H1 (cell line): ENCODE results near the gene COL6A1. TPM values are rescaled to one million over a fixed set of nuclear protein-coding genes. Genes with fewer than 3 reads are reported as not detected.

Experiments used
- BACH1 ChIP-seq: IDR thresholded peaks from 2 replicates; pipeline ENCODE4 v1.6.1; 2012; ENCODE audit warnings: low read length, improper control_type of control experiment
- KDM4A ChIP-seq: IDR thresholded peaks from one replicate; pipeline ENCODE4 v1.7.1; 2012; ENCODE audit warnings: low read depth, mild to moderate bottlenecking, moderate library complexity, low read length, inconsistent platforms; ENCODE audit not compliant: severe bottlenecking
- MAX ChIP-seq: IDR thresholded peaks from 2 replicates; pipeline ENCODE4 v1.6.1; 2012; ENCODE audit warnings: inconsistent platforms
- PHF8 ChIP-seq: fragments of 200-600 bp; sonication (generic); conservative IDR thresholded peaks from 2 replicates; pipeline ENCODE4 v1.7.1; 2012; ENCODE audit warnings: low read depth, mild to moderate bottlenecking, inconsistent platforms, low read length, moderate library complexity
- TBP ChIP-seq: IDR thresholded peaks from 2 replicates; pipeline ENCODE4 v1.6.1; 2011; ENCODE audit warnings: low read depth, low read length, improper control_type of control experiment
- polyA plus RNA-seq, 7 experiments: library from polyadenylated mRNA; depleted of rRNA in 3 of 7; stranded (reverse) in 5 of 7; unstranded in 2 of 7; fragments of >200 nt in 5 of 7; fragments of 200-250 nt in 2 of 7; gene quantifications; 1 replicate in 5 of 7; 2 replicates in 1 of 7; 4 replicates in 1 of 7; pipeline versions ENCODE4 v1.2.1 to v1.2.3, GENCODE V29; 2011 to 2013; ENCODE audit warnings: missing spikeins in 2 of 7, mixed read lengths in 2 of 7
- total RNA-seq: library from RNA; stranded (reverse); fragmentation: NEBNext Ultra II Directional; extraction: Animal tissue kit (Norgen Biotek cat#: 25700); gene quantifications from 2 replicates; pipeline ENCODE4 v1.2.1, GENCODE V29; 2021
- TF ChIP-seq, protein P1 (sequence below), 3 experiments: IDR thresholded peaks; 1 replicate in 2 of 3; 2 replicates in 1 of 3; pipeline versions ENCODE4 v1.5.1 to v1.6.1; 2011; ENCODE audit warnings: low read length in 3 of 3, mild to moderate bottlenecking in 3 of 3, inconsistent platforms in 2 of 3, low read depth in 1 of 3, moderate library complexity in 1 of 3; ENCODE audit not compliant: insufficient read depth in 1 of 3; ENCODE audit errors: control extremely low read depth in 1 of 3

COL6A1 gene
- total and polyA plus RNA-seq, 2 of the 8 experiments (the other 6 are each of a cell fraction or from before 2014, with no cell fraction given): 100 to 115 TPM

GRCh38 chr21:46014828-46015227 lies 33.3 kb downstream of the COL6A1 start (continued):
- TF ChIP-seq, protein P1, sequence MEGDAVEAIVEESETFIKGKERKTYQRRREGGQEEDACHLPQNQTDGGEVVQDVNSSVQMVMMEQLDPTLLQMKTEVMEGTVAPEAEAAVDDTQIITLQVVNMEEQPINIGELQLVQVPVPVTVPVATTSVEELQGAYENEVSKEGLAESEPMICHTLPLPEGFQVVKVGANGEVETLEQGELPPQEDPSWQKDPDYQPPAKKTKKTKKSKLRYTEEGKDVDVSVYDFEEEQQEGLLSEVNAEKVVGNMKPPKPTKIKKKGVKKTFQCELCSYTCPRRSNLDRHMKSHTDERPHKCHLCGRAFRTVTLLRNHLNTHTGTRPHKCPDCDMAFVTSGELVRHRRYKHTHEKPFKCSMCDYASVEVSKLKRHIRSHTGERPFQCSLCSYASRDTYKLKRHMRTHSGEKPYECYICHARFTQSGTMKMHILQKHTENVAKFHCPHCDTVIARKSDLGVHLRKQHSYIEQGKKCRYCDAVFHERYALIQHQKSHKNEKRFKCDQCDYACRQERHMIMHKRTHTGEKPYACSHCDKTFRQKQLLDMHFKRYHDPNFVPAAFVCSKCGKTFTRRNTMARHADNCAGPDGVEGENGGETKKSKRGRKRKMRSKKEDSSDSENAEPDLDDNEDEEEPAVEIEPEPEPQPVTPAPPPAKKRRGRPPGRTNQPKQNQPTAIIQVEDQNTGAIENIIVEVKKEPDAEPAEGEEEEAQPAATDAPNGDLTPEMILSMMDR (IDR thresholded peaks at IDR 0.05; ENCODE audit: control extremely low read depth in 1 of 3, insufficient read depth in 1 of 3, low read depth in 1 of 3, low read length in 3 of 3): no peak
- TF ChIP-seq KDM4A: no peak
- no peak for TF ChIP-seq PHF8
- no peak for TF ChIP-seq MAX
- TF ChIP-seq BACH1: no peak
- TF ChIP-seq TBP: no peak
- TF ChIP-seq, all 59 proteins: peak for 0
